ENCODE results near the gene CXCR1.

The CXCR1 gene

GRCh38 chr2:218146056-218146455, 20.7 kb downstream of the CXCR1 start:
- FAIRE-seq (no peak), DNase-seq (ENCODE audit: insufficient read length, low spot score) (no peak)
- no peak for TF ChIP-seq CTCF (IDR thresholded peaks at IDR 0.05; ENCODE audit: insufficient read depth, missing control alignments)

- FAIRE-seq (no peak), DNase-seq (ENCODE audit: insufficient read length, low spot score) (no peak)
- no peak for TF ChIP-seq CTCF (IDR thresholded peaks at IDR 0.05; ENCODE audit: insufficient read depth, missing control alignments)
These were observed 21.6 kb downstream of the CXCR1 start for GRCh38 chr2:218145124-218145523.

- DNase-seq (ENCODE audit: insufficient read length, low spot score) (no peak), FAIRE-seq (no peak)
These were observed 28.7 kb downstream of the CXCR1 start for GRCh38 chr2:218138047-218138446.

GRCh38 chr2:218137514-218137913, 29.2 kb downstream of the CXCR1 start:
- FAIRE-seq = no peak
- no peak for TF ChIP-seq CTCF (IDR thresholded peaks at IDR 0.05; ENCODE audit: insufficient read depth, missing control alignments)
- DNase-seq (ENCODE audit: insufficient read length, low spot score) = no peak

More at GRCh38 chr2:218138047-218138446, 28.7 kb downstream of the CXCR1 start:
- no peak for TF ChIP-seq CTCF (IDR thresholded peaks at IDR 0.05; ENCODE audit: insufficient read depth, missing control alignments)

- DNase-seq (ENCODE audit: insufficient read length, low spot score) = no peak
- FAIRE-seq = no peak
- no peak for TF ChIP-seq CTCF (IDR thresholded peaks at IDR 0.05; ENCODE audit: insufficient read depth, missing control alignments)
These were observed 35.9 kb downstream of the CXCR1 start for GRCh38 chr2:218130822-218131221.

- no peak for DNase-seq (ENCODE audit: insufficient read length, low spot score)
- TF ChIP-seq CTCF (IDR thresholded peaks at IDR 0.05; ENCODE audit: insufficient read depth, missing control alignments) = no peak
These were observed 36.4 kb downstream of the CXCR1 start for GRCh38 chr2:218130377-218130776.

GRCh38 chr2:218129458-218130135, 37.2 kb downstream of the CXCR1 start:
- FAIRE-seq (no peak), DNase-seq (ENCODE audit: insufficient read length, low spot score) (no peak)
- no peak for TF ChIP-seq CTCF (IDR thresholded peaks at IDR 0.05; ENCODE audit: insufficient read depth, missing control alignments)

More at GRCh38 chr2:218130377-218130776, 36.4 kb downstream of the CXCR1 start:
- FAIRE-seq = no peak
